ENCODE results near the gene BGLAP. TPM values are rescaled to one million over a fixed set of nuclear protein-coding genes. Genes with fewer than 3 reads are reported as not detected.

BGLAP gene
- total RNA-seq, 1 experiment from 2014 or later: 0.67 TPM

DNA sequence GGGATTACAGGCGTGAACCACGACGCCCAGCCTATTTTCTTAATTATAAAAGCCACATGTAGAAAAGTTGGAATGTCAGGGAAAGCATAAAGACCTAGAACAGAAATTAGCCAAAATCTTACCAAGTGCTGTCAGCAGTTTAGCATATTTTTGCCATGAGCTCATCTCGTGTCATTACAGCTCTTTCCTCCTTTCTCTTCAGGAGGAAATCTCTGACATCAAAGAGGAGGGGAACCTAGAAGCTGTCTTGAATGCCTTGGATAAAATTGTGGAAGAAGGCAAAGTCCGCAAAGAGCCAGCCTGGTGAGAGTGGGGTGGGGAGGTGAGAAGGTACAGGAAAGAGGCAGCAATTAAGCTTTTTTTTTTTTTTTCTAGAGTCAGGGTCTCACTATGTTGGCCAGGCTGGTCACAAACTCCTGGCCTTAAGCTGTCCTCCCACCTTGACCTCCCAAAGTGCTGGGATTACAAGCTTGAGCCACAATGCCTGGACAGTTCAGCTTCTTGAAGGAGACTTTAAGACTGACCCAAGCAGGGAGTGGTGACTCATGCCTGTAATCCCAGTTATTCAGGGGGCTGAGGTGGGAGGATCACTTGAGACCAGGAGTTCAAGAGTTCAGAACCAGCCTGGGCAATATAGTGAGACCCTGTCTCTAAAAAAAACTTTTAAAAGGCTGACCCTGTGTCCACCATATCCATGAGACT lies 8.4 kb upstream of the BGLAP start:
- no peaks in the 10 kb centered on the region for H3K36me3 ChIP-seq (ENCODE audit: control insufficient read depth, insufficient read depth, low read length)
- ATAC-seq (no peak), DNase-seq (ENCODE audit: low read depth, low spot score) (no peak)
- no peaks in the 10 kb centered on the region for H3K9me3 ChIP-seq (ENCODE audit: control insufficient read depth, insufficient read depth, low read depth, low read length)
- TF ChIP-seq SIN3A (IDR thresholded peaks at IDR 0.05; ENCODE audit: borderline replicate concordance, insufficient read depth, low read depth, low read length): no peak
- TF ChIP-seq, protein P1, sequence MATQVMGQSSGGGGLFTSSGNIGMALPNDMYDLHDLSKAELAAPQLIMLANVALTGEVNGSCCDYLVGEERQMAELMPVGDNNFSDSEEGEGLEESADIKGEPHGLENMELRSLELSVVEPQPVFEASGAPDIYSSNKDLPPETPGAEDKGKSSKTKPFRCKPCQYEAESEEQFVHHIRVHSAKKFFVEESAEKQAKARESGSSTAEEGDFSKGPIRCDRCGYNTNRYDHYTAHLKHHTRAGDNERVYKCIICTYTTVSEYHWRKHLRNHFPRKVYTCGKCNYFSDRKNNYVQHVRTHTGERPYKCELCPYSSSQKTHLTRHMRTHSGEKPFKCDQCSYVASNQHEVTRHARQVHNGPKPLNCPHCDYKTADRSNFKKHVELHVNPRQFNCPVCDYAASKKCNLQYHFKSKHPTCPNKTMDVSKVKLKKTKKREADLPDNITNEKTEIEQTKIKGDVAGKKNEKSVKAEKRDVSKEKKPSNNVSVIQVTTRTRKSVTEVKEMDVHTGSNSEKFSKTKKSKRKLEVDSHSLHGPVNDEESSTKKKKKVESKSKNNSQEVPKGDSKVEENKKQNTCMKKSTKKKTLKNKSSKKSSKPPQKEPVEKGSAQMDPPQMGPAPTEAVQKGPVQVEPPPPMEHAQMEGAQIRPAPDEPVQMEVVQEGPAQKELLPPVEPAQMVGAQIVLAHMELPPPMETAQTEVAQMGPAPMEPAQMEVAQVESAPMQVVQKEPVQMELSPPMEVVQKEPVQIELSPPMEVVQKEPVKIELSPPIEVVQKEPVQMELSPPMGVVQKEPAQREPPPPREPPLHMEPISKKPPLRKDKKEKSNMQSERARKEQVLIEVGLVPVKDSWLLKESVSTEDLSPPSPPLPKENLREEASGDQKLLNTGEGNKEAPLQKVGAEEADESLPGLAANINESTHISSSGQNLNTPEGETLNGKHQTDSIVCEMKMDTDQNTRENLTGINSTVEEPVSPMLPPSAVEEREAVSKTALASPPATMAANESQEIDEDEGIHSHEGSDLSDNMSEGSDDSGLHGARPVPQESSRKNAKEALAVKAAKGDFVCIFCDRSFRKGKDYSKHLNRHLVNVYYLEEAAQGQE (IDR thresholded peaks at IDR 0.05; ENCODE audit: insufficient read depth in 1 of 2, low read depth in 2 of 2, low read length in 1 of 2): no peak
- TF ChIP-seq POLR2AphosphoS5 (IDR thresholded peaks at IDR 0.05; ENCODE audit: low read depth, low read length): no peak
- TF ChIP-seq, protein P2, sequence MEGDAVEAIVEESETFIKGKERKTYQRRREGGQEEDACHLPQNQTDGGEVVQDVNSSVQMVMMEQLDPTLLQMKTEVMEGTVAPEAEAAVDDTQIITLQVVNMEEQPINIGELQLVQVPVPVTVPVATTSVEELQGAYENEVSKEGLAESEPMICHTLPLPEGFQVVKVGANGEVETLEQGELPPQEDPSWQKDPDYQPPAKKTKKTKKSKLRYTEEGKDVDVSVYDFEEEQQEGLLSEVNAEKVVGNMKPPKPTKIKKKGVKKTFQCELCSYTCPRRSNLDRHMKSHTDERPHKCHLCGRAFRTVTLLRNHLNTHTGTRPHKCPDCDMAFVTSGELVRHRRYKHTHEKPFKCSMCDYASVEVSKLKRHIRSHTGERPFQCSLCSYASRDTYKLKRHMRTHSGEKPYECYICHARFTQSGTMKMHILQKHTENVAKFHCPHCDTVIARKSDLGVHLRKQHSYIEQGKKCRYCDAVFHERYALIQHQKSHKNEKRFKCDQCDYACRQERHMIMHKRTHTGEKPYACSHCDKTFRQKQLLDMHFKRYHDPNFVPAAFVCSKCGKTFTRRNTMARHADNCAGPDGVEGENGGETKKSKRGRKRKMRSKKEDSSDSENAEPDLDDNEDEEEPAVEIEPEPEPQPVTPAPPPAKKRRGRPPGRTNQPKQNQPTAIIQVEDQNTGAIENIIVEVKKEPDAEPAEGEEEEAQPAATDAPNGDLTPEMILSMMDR (IDR thresholded peaks at IDR 0.05): no peak
- TF ChIP-seq TCF7L2 (IDR thresholded peaks at IDR 0.05; ENCODE audit: low read depth, low read length): no peak
- no TSS peak for BruUV-seq (replicated peaks)
- H3K27me3 ChIP-seq (ENCODE audit: control insufficient read depth, insufficient read depth, low read length): no peaks in the 10 kb centered on the region
- CTCF ChIA-PET: interaction anchor here (0.6 to 2.0 kb wide), 3 partner anchors 9 to 912 kb away, joined by 3 to 8 read pairs (median 6); no protein-coding TSS in a partner anchor
- in situ Hi-C loops (cut with HindIII; ENCODE audit: low pct_unique_long_range_greater_than_20kb, low sequenced_read_pairs) (no loop called here), intact Hi-C loops (cut with micrococcal nuclease; ENCODE audit: unreplicated experiment) (no loop called here)
- H3K4me1 ChIP-seq (ENCODE audit: control insufficient read depth, insufficient read depth, low read length): no peaks in the 10 kb centered on the region
- H3K4me3 ChIP-seq (ENCODE audit: low read depth in 2 of 2, low read length in 2 of 2): no peak overlapping the region
- no peak overlapping the region for H3K27ac ChIP-seq (ENCODE audit: low read length)
- POLR2A ChIA-PET: interaction anchor here (0.6 kb wide), 1 partner anchor 22 kb away, joined by 4 read pairs; no protein-coding TSS in a partner anchor

DNA sequence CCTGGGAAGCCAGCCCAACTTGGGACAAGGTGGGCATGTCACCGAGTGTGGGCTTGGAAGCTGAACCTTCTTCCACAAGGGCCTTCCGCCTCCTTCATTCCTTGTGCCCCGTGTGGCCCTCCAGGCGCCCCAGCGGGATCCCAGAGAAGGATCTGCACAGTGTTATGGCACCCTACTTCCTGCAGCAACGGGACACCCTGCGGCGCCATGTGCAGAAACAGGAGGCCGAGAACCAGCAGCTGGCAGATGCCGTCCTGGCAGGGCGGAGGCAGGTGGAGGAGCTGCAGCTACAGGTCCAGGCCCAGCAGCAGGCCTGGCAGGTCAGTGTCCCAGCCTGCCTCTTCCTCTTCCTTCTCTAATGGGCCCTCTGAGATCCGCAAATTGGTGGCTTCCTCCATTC lies 5.8 kb upstream of the BGLAP start:
- Histone ChIP-seq H3K27ac (ENCODE audit: low read length) (no peak overlapping the region), H3K36me3 (ENCODE audit: control insufficient read depth, insufficient read depth, low read length) (no peaks in the 10 kb centered on the region), H3K9me3 (ENCODE audit: control insufficient read depth, insufficient read depth, low read depth, low read length) (no peaks in the 10 kb centered on the region), H3K4me3 (ENCODE audit: low read depth in 2 of 2, low read length in 2 of 2) (no peak overlapping the region), H3K27me3 (ENCODE audit: control insufficient read depth, insufficient read depth, low read length) (no peaks in the 10 kb centered on the region), H3K4me1 (ENCODE audit: control insufficient read depth, insufficient read depth, low read length) (no peaks in the 10 kb centered on the region)
- no TSS peak for BruUV-seq (replicated peaks)
- CTCF ChIA-PET: no interaction called here
- DNase-seq (ENCODE audit: low read depth, low spot score) (no peak), ATAC-seq (no peak)
- intact Hi-C loops (cut with micrococcal nuclease; ENCODE audit: unreplicated experiment) (no loop called here), in situ Hi-C loops (cut with HindIII; ENCODE audit: low pct_unique_long_range_greater_than_20kb, low sequenced_read_pairs) (no loop called here)
- POLR2A ChIA-PET: no interaction called here
- TF ChIP-seq, protein P2 (IDR thresholded peaks at IDR 0.05): no peak
- TF ChIP-seq POLR2AphosphoS5 (IDR thresholded peaks at IDR 0.05; ENCODE audit: low read depth, low read length): no peak
- TF ChIP-seq TCF7L2 (IDR thresholded peaks at IDR 0.05; ENCODE audit: low read depth, low read length): no peak
- no peak for TF ChIP-seq SIN3A (IDR thresholded peaks at IDR 0.05; ENCODE audit: borderline replicate concordance, insufficient read depth, low read depth, low read length)
- TF ChIP-seq, protein P1 (IDR thresholded peaks at IDR 0.05; ENCODE audit: insufficient read depth in 1 of 2, low read depth in 2 of 2, low read length in 1 of 2): no peak

Data from Panc1 (cell line).